HG03103 (cell line): Measurements from ENCODE around the gene HOXC12.

Source experiments
- ATAC-seq: cut with Tn5 transposase; IDR thresholded peaks from one replicate; pipeline ENCODE4 v1.9.1; 2021; ENCODE audit warnings: low read depth; ENCODE audit not compliant: unreplicated experiment

Gene HOXC12, protein sequence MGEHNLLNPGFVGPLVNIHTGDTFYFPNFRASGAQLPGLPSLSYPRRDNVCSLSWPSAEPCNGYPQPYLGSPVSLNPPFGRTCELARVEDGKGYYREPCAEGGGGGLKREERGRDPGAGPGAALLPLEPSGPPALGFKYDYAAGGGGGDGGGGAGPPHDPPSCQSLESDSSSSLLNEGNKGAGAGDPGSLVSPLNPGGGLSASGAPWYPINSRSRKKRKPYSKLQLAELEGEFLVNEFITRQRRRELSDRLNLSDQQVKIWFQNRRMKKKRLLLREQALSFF

DNA sequence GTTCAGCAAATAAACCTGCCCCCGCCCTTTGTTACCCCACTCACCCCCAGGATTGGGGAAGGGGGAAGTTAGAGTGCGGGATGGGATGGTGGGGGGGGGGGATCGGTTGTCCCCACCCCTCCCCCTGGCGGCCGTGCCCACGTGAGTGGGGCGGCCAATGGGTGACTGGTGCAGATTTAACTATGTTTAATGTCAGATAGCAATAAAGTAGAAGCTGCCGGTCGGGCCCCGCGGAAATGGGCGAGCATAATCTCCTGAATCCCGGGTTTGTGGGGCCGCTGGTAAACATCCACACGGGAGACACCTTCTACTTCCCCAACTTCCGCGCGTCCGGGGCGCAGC lies at the start of gene HOXC12:
HOXC12 (plus strand) TSS at position 210 of the 342 bp plus-strand sequence; CDS start at position 237, 27 bp downstream.
- no peak for ATAC-seq

DNA sequence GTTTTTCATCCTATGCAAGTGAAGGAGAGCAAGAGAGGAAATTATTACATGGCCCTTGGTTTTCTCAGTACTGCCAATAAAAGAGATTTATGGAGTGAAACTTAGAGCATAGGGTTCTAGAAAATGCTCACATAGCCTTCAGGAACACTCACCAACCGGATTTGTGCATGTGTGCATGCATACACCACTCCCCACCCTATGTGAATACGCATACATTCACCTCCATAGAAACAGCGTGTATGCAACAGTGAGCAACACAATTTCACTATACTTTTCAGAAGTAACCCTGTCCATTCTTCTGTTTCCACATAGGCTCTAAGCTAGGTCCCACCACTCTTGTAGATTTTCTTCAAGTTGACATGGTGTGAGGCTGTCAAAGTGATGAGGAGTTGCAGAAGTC lies 47.6 kb upstream of the HOXC12 start:
- no peak for ATAC-seq

DNA sequence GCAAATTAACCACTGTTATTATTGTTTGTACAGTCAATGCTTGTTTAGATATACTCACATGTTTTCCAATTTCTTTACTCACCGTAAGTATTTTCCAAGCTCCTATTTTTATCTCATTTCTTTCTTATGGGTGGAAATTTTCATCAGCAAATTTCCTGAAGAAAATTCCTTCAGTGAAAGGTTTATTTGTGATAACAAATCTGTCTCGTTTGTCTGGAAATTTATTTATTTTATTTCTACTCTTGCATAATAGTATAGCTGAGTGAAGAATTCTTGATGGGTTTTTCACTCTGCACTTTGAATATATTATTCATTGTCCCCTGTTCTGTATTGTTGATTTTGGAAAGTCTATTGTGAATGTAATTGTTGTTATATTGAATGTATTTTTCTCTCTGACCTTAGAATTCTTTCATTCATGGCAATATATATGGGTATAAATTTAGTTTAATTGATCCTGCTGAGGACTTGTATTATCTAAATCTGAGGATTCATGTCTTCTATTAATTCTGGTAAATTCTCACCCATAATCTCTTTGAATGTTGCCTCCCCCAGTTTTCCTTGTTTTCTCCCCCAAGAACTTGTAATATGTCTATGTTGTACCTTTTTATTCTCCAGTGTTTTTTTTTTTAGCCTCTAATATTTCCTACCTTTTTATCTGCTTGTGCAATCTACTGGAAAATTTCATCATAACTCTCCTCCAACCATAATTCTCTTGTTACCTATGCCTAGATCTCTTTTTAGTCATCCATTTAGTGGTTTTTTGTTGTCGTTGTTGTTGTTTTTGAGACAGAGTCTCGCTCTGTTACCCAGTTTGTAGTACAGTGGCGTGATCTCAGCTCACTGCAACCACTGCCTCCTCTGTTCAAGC lies 37.7 kb upstream of the HOXC12 start:
- ATAC-seq, result no peak

DNA sequence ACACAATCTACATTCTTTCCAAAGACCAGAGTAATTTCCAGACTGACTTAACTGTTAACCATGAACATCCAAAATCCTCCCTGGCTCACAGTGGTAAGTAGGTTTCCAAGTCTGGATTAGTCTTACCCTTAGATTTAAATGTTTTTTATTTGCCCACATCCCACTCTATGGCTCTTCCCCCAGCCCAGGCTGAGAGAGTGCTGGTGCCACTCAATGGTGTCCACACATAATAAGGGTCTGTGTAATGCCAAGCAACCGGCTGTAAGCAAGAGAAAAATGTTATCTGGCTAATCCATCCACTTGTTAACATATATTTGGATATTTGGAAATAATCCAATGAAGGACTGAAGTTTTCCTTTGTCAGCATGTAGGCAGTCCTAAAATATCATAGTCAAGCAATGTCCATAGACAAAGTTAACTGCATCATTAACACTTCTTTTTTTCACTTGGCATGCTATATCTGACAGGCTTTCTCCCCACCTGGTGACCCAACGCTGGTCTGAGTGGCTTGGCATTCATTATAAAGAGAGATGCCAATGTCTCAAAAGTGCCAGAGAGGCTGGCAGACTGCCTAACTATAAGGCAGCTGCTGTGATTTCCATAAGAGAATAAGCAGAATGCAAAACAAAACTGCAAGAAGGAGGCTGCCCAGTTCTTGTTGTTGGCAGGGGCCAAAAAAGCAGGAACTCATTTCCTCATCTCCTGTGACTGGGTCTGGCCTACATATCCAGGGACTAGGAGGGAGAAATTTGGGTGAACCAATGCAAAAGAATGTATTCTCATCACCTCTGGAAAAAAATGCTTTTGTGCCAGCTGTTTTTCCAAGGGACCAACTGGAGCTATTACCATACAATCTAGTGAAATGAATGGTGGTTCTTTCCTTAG lies 29.9 kb upstream of the HOXC12 start:
- ATAC-seq, result no peak

DNA sequence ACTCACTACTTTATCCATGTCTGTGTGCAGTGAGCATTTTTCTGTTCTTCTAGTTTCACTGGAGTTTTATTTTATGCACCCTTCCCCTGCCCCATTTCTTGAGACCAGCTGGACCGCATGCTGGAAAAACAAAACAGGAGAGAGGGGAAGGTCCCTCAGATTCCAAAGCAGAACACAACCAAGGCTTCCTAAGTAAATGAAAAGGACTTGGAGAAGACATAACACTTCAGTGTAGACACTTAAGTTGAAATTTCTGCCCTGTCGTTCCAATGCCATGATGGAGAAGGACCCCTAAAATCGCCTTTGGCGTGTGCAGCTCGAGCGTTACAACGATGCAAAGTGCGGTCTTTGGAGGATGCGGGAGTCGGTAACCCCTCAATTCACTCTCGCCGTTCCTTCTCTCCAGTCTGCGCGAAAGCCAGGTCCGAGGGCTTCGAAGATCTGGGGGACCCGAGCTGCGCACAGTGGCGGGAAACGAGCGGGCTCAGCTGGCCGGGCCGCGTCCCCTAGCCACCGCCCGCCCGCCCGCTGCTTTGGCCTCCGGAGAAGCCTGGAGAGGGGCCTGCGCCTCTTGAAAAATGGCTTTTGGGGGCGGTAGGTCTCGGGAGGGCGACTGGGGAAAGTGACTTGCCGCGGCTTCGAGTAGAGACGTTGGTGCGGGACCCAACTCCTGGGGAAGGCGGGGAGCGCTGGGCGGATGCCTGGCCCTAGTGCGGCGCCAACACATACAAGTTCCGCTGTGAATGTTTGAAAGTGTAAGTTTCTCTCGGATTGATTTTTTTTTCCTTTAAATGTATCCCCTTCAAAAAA lies 27.3 kb upstream of the HOXC12 start:
- ATAC-seq, result no peak

DNA sequence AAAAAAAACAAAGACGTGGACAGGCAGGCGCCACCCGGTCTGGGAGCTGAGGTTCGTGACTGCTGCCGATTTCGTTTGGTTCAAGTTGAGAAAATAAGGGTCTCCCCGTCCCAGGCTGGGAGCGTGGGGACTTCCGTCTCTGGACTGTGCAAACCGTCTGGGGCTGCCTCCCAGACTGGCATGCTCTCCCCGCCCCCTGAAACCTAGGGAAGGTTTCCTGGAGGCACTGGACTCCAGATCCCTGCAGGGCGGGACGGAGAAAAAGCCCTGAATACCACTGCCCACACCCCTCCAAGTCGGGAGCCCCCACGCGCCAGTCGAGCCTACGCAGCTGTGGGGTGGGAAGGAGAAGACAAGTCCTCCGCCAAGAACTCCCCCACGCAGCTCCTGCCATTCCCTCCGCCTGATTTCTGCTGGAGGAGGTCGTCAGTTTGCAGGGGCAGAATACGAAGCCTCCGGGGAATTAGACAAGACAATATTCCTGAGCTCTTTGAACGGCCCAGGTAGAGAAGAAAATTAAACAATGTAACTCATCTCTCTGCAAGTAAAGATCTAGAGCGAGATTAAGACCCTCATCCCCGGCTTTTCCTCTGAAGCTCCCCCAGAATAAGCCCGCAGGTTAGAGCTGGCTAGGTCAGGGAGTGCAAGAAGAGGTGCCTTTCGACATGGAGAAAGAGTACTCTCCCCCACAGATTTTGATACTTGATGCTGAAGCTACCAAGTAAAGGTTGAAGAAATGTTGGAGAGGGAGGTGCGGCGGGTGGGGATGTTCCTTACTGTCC lies 26.5 kb upstream of the HOXC12 start:
- no peak for ATAC-seq

DNA sequence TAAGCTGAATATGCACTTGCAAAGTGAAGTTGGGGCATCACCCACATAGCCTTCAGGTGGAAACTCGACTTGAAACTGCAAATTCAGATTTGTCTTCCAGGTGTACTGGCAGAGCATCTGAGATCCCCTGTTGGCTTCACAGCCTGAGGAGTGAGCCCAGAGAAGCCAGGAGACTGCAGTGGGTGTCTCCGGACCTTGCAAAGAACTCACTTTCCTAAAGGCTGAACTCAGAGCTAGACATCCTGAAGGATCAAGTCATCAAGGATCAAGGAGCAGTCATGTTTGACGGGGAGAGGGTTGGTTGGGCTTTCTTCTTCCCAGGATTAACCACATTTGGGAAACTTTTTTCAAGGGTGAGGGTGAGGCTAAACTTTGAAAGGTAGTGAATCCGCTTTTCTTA lies 25.2 kb upstream of the HOXC12 start:
- ATAC-seq, result no peak

DNA sequence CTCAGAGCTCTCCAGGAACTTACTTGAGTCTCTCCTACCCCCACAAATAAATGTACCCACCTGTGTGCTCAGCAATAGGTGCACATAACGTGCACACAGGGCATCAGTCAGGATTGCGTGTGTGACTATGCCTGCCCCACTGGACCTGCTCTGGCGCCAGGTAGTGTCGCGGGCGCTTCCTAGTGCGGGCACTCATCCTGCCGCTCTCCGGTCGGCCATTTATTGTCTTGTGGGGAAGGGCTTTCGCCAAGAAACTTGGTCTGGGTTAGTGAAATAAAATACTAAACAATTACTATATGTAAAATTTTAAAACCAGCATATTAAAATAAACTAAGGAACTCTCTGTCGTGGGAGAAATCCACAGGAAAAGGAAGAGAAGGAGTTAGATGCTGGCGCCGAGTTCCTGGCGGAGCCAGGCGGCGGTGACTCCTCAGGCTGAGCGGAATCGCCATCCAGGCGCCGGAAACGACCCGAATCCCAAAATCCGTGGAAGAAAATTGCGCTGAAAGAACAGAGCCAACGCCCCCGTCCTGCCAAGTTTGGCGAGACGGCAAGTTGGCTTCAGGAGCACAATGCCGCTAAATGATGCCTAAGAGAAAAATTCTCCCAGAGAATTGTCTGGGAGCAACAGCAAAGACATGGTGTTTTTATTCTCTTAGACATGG lies 24.0 kb upstream of the HOXC12 start:
- no peak for ATAC-seq

DNA sequence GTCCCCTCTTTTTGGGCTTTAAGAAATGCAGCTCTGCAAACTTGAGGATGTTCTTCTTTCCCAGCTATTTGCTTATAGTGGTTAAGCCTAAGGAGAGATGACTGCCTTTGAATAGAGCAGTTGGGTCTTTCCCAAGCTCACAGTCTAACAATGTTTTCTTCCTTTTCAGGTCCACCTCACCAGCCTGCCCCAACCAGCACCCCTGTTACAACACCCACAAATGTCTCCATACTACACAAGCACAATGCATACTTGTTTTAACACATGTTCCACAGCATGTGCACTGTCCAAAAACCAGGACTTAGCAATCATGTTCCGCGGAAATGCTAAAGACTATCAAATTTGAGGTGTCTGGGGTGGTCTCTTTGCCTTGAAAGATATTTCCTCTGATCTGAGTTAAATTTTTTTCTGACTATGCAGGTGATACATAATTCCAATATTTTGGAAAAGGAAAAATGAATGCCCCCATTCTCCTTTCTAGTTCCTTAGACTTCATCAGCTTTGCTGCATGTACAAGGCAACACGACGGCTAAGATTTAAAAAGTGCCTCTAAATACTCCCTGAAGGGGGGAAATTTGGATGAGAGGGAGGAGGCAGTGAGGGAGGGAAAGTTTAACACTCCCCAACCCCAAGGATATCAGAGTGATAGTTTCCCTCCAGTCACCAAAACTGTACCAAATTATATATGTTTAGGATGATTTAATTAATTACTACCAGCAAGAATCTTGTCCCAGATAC lies 22.7 kb upstream of the HOXC12 start:
- ATAC-seq, result no peak

DNA sequence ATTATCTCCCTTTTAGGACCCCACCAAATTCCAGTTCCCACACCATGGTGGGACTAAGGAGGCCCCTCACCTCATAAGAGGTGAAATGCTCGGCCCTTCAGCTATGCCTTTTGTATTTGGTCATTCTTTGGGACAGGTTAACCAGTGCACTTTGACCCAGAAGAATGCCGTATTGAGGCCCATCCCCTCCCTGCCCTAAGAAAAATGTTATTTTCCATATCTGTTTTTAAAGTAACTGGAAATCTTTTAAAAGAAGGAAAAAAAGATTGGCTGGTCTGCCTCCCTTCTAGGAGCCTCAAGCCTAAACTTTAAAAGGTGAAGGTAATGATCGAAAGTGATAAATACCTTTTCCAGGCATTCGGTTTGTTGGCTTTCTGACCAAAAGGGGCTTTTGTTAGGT lies 21.8 kb upstream of the HOXC12 start:
- ATAC-seq, result no peak

DNA sequence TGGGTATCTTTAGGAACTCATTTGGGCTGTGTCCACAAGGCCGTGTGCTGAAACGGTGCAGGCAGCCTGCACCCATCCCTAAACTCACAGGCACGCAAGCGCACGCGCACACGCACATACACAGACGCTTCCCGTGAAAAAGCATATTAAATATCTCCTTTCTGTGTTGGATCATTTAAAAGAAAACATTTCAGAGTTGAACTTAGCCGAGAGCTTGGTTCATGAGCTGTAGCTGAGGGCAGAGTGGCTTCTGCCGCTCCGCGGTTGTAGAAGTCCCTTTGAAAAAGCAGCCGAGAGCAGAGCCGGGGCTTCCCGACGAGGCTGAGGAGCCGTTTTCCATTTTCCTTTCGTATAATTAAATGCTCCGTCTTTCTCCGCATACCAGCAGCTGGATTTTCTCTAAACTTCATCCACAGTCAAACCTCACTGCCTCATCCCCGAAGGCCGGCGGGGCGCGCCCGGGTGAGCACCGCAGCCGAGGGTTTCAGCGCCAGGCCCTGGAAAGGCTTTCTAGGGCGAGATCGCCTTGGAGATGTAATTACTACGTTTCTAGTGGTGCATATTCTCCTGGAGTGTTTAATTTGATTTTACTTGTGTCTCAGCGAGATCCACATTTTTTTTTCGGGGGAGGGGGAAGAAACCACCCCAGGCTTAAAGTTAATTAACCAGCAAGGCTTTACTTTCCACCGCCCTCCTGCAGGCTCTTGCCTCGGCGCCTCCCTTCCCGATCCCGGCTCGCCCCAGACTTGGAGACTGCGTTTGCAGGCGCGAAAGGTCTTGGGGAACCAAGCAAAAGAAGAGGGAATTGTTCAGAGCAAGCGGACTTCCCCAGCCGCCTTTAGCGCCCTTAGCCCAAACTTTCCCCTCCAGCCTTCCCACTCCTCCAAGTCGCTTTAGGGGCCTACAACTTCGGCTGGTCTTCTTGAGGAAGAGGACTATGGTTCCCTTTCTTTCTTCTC lies 19.0 kb upstream of the HOXC12 start:
- no peak for ATAC-seq

DNA sequence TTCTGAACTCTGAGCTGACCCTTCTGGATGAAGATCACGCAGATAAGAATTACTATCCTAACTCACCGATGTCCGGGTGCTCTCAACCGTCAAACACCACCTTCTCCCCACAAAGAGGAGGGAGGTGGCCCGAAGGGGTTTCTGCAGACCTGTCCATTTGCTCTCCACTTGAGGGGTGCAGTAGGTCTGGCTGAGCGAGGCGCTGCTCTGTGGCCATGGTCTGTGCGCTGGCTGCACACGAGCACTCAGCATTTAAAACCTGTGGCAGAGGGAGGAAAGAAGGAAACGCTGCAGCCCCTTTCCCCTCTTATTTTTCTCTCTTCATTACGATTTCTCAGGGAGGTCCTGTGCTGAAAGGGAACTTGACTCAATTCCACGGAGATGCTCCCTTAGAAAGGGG lies 17.6 kb upstream of the HOXC12 start:
- ATAC-seq, result no peak

DNA sequence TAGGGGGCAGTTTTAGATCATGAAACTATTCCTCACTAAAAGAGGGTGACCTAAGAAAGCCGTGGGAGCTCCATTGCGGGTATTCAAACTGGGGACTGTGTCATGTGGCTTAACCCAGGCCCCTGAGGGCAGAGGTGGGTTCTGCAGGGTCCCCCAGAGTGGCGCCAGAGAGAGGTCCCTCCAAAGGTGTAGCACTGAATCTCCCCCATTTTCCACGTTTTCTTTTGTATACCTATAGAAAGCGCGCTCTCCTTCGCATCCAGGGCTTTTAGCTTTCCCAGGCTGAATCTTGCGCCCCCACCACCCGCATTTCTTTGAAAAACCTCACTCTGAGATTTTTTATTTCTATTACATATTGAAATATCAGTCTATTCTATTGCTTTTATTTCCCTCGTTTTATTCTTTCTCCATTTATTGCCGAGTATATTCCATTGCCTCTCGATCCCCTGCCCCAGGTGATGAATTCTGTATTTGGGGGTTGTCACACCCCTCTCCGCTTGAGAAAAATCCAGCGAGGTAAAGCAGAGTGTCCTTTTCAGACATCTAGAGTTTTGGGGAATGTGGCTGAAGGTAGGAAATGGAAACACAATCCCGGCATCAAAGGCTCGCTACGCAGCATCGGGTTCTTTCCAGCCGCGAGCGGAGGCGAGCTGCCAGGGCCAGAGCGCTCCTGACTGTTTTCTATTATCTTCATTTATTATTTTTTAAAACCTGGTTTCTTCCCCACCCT lies 16.9 kb upstream of the HOXC12 start:
- ATAC-seq, result no peak

DNA sequence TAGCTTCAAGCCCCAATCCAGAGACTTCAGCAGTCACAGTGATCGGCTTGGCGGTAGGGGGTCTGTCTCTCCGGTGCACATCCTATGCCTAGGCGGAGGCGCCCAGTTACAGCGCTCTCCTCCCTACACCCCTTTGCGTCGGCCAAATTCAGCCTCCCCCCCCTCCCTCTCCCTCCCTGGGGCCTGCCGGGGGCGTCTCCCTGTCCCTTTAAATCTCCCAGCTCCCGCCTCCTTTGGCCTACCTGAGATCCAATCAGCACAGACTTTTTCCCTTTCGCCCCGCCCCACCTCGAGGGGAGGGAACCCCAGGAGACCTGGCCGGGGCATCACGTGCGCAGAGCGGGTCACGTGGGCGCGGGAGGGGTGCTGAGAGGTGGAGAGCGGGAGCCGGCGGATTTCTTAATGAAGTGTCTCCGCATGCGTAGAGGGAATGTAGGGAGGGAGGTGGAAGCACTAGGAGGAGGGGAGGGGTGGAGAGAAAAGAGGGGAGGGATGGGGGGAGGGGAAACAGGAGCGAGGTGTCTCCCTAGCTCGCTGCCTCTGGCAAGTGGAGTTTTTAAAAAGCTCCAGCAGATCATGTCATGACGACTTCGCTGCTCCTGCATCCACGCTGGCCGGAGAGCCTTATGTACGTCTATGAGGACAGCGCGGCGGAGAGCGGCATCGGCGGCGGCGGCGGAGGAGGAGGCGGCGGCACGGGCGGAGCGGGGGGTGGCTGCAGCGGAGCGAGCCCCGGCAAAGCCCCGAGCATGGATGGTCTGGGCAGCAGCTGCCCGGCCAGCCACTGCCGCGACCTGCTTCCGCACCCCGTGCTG lies 16.2 kb upstream of the HOXC12 start, which contains the start of gene HOXC13:
HOXC13 (plus strand) TSS at position 506 of the 815 bp plus-strand sequence; CDS start at position 582, 76 bp downstream.
- no peak for ATAC-seq
